ENCODE results near the gene SGCA. TPM values are rescaled to one million over a fixed set of nuclear protein-coding genes. Genes with fewer than 3 reads are reported as not detected.
A peak's percentile ranks its signal among the peaks of the same experiment; 100 is the strongest.

Gene SGCA
- total and polyA plus RNA-seq, 9 of the 15 experiments (the other 6 are each of a cell fraction or from before 2014, with no cell fraction given): not detected

GRCh38 chr17:50208611-50209061, 42.8 kb downstream of the SGCA start (continued):
- TF ChIP-seq, protein P1, sequence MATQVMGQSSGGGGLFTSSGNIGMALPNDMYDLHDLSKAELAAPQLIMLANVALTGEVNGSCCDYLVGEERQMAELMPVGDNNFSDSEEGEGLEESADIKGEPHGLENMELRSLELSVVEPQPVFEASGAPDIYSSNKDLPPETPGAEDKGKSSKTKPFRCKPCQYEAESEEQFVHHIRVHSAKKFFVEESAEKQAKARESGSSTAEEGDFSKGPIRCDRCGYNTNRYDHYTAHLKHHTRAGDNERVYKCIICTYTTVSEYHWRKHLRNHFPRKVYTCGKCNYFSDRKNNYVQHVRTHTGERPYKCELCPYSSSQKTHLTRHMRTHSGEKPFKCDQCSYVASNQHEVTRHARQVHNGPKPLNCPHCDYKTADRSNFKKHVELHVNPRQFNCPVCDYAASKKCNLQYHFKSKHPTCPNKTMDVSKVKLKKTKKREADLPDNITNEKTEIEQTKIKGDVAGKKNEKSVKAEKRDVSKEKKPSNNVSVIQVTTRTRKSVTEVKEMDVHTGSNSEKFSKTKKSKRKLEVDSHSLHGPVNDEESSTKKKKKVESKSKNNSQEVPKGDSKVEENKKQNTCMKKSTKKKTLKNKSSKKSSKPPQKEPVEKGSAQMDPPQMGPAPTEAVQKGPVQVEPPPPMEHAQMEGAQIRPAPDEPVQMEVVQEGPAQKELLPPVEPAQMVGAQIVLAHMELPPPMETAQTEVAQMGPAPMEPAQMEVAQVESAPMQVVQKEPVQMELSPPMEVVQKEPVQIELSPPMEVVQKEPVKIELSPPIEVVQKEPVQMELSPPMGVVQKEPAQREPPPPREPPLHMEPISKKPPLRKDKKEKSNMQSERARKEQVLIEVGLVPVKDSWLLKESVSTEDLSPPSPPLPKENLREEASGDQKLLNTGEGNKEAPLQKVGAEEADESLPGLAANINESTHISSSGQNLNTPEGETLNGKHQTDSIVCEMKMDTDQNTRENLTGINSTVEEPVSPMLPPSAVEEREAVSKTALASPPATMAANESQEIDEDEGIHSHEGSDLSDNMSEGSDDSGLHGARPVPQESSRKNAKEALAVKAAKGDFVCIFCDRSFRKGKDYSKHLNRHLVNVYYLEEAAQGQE (IDR thresholded peaks at IDR 0.05; ENCODE audit: borderline replicate concordance): peak; percentile 20; the same call in 1 of the 2 replicates
- TF ChIP-seq, protein P1 (CRISPR knock-in tag; IDR thresholded peaks at IDR 0.05; ENCODE audit: low read depth): no peak
- TF ChIP-seq CREB3L1 (IDR thresholded peaks at IDR 0.05; ENCODE audit: borderline replicate concordance, low read depth) (peak; percentile 34; the same call in 1 of the 2 replicates), HOMEZ (CRISPR knock-in tag; IDR thresholded peaks at IDR 0.05) (no peak), TSC22D4 (tag; IDR thresholded peaks at IDR 0.05) (no peak), CBFA2T2 (conservative IDR thresholded peaks at IDR 0.05) (peak; percentile 96), NFE2 (IDR thresholded peaks at IDR 0.05; ENCODE audit: low read depth) (no peak; the same call in 1 of the 2 replicates), PKNOX1 (IDR thresholded peaks at IDR 0.05) (peak; percentile 98), CBFA2T3 (IDR thresholded peaks at IDR 0.05) (peak; percentile 99), HEY1 (CRISPR knock-in tag; IDR thresholded peaks at IDR 0.05; ENCODE audit: borderline replicate concordance) (no peak), NFATC3 (IDR thresholded peaks at IDR 0.05) (no peak)
- TF ChIP-seq, protein P2, sequence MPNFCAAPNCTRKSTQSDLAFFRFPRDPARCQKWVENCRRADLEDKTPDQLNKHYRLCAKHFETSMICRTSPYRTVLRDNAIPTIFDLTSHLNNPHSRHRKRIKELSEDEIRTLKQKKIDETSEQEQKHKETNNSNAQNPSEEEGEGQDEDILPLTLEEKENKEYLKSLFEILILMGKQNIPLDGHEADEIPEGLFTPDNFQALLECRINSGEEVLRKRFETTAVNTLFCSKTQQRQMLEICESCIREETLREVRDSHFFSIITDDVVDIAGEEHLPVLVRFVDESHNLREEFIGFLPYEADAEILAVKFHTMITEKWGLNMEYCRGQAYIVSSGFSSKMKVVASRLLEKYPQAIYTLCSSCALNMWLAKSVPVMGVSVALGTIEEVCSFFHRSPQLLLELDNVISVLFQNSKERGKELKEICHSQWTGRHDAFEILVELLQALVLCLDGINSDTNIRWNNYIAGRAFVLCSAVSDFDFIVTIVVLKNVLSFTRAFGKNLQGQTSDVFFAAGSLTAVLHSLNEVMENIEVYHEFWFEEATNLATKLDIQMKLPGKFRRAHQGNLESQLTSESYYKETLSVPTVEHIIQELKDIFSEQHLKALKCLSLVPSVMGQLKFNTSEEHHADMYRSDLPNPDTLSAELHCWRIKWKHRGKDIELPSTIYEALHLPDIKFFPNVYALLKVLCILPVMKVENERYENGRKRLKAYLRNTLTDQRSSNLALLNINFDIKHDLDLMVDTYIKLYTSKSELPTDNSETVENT (CRISPR knock-in tag; IDR thresholded peaks at IDR 0.05): no peak
